Right lung (tissue), 5 donors: ENCODE data around the gene HERC2. TPM values are rescaled to one million over a fixed set of nuclear protein-coding genes. Genes with fewer than 3 reads are reported as not detected.

Source experiments
- DNase-seq, 2 donors: peaks; one replicate each; pipeline ENCODE4 v3.0.0-alpha.2; 2013
- polyA plus RNA-seq, 5 donors: library from polyadenylated mRNA; unstranded; fragments of 120-200 nt; gene quantifications; one replicate each; pipeline versions ENCODE4 v1.2.1 to v1.2.3, GENCODE V29; 2013; ENCODE audit warnings: inconsistent platforms in 1 of 5, low replicate concordance in 1 of 5; ENCODE audit not compliant: insufficient read length in 5 of 5, insufficient read depth in 1 of 5

The HERC2 gene
- polyA plus RNA-seq, 5 donors, result 44.8 to 60.7 (median 54.1) TPM

GRCh38 chr15:28115871-28116270 lies 206.1 kb downstream of the HERC2 start:
- no peak for DNase-seq

DNA sequence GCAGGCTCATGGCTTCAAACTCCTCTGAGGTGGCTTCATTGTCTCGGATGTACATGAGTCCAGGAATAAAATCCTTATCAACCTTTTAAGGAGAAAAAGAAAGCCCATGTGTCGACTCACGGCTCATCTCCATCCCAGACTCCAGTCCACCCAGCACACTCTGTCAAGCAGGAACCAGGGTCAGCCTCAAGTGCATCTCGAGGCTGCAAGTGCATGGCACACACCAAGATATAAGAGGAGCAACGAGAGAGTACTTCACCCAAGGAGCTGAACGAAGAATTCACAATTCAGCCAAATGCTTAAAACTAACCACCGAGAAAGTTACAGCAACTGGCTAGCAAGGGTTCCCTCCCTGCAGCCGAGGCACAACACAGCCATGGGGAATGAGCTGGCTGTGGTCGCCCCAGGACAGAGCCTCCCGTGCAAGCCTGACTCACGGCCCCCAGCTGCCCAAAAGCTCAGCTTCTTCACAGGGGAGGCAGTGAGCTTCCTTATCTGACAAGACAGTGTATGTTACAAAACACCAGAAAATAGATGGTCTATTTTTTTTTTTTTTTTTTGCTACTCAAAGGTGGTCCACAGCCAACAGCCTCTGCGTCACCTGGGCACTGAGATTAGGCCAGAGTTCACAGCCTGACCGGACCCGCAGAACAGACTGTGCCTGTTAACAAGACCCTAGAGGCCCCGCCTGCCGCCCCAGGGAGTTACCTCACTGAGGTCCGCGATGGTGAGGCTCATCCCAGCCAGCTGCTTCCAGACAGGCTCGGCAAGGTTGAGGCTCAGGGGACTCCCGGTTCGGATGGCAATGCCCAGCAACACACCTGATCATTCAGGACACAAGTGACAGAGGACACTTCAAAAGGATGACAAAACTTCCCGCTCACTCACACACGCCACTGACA lies 207.0 kb downstream of the HERC2 start:
- DNase-seq, result no peak

GRCh38 chr15:28114114-28114455 lies 207.9 kb downstream of the HERC2 start:
- no peak for DNase-seq

GRCh38 chr15:28113394-28114113 lies 208.4 kb downstream of the HERC2 start:
- no peak for DNase-seq

GRCh38 chr15:28112962-28113361 lies 209.0 kb downstream of the HERC2 start:
- no peak for DNase-seq

DNA sequence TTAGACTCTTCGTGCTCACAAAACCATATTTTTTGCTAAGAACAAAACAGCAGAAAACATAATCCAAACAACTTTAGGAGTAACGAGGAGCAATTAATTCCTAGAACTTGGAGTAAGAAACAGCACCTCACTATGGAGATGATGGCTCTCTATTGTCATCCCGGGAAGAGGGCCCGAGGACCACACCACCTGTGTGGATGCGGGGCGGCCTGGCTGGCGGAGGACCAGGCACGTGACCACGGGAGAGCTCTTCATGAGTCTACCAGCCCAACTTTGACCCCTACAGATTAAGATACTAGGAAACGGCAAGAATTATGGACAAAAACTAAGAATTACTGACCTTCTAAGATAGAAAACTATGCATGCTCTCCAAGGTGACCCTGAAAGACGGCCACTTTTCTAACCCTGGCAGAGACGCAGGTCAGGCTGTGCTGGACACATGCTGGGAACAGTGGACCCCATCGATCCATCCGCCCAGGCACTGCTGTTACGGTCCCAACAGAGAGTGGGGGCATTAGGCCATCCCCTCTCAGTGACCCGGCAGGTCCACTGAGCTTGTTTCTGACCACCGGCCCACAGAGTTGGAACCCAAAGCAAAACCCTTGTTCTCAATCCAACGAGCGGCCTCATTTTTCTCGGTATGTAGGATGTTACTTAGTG lies 209.7 kb downstream of the HERC2 start:
- no peak for DNase-seq

- no peak for DNase-seq
These were observed 210.4 kb downstream of the HERC2 start for GRCh38 chr15:28111543-28111942.

DNA sequence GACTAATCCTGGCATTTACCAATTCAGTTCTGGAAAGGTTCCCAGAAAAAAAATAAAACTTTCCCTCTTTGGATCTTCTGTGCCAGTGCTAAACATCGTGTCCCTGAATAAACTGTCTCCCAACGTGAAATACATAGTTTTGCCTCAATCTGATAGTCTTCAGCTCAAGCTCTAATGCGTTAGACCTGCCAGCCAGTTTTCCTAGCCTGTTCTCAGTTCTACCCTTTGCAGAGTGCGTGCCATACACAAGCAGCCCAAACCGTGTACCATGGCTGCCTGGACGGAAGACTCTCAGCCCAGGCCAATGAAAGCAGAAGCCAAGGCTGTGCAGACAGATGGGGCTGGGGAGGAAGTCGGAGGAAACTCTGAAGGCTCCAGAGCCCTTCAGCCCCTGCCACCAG lies 211.5 kb downstream of the HERC2 start:
- no peak for DNase-seq

GRCh38 chr15:28109626-28110455 lies 212.1 kb downstream of the HERC2 start:
- DNase-seq, result no peak

DNA sequence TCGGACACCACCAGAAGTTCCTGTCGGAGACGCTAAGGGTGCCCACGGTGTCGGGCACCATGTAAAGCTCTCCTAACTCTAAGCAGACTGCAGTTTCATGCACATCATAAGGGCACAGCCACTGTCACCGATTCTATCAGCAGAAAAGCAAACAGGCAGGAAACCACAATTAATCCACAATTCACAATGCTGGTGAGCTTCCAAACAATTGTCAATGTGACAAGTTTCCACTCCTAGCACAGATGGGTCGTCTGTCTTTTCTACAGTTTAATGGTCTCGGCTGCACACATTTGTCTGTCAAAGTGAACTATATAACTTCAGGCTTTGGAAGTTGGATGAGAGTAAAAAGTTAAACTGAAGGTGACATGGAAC lies 214.1 kb downstream of the HERC2 start:
- DNase-seq, result no peak

DNA sequence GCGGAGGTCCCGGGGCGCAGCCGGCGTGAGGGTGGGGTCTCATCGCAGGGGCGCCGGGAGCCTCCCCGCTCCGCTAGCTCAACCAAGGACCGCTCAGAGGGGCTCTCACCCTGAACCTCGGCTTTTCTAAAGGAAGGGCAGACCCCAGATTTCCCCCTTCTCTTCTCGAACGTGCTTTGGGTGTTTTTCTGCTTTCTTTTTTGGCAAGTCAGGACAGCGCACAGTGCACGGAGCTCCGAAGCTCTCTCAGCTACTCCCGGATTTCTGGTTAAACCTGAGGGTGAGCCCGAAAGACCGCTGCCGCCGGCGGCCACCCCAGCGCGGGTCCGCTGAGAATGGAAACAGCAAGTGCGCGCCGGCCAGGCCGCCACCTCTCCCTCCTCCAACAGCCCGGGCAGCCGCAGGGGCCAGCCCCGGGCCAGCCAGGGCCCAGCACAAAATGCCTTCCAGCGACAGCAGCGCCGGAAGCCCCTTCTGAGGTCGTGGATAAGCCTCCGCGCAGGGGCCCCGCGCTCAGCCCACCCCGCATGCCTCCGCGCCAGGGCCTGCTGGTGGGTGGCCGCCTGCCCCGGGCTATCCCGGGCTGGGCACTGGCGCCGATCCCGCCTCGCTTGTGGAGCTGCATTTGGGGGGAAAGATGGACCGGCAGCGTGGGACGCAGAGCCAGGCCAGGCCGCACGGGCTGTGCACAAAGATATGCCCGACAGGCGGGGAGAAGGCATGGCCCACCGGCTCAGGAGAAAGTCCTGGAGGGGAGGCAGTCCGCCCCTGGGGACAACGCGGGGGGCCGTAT lies 214.7 kb downstream of the HERC2 start:
- DNase-seq, result no peak

DNA sequence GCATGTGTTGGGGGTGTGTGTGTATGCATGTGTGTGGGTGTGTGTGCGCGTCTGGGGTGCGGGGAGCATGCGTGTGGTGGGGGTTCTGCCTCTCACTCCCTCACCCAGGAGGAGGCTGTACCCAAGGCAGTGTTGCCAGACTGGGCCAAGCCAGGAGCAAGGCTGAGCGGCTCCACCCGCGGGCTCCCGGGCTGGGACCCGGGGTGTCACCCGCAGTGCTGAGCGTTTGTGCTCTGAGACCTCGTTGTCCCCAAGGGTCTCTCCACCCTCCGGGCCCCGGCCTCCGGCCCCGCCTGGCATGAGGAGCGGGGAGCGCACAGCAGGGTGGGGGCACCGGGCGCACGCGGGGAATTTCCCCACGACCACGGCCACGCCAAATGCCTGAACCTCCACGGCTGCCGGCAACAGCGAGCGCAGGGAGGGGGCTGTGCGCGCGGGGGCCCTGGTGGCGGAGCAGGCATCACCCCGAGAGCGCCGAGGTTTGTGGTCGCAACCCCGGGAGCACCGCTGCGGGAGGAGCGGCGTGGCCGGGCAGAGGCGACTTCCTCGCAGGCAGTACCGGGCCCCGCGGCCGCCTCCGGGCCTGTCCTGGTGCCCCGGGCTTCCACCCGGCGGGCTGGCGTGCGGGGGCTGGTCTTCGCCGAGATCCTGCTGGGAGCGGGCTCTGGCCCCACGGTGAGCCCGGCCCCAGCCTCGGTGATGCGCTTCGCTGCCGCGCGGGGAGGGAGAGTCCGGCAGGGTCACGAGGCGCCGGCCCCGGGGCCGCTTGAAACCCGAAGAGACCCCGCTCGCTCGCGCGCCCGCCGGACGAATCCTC lies 215.5 kb downstream of the HERC2 start:
- no peak for DNase-seq

DNA sequence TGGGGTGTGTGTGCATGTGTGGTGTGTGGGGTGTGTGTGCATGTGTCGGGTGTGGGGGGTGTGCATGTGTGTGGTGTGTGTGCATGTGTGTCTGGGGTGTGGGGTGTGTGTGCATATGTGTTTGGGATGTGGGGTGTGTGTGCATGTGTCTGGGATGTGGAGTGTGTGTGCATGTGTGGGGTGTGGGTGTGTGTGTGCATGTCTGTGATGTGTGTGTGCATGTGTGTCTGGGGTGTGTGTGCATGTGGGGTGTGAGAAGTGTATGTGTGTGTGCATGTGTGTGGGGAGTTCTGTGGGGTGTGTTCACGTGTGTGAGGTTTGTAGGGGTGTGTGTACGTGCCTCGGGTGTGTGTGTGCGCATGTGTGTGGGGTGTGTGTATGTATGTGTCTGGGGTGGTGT lies 216.2 kb downstream of the HERC2 start:
- DNase-seq, result no peak

DNA sequence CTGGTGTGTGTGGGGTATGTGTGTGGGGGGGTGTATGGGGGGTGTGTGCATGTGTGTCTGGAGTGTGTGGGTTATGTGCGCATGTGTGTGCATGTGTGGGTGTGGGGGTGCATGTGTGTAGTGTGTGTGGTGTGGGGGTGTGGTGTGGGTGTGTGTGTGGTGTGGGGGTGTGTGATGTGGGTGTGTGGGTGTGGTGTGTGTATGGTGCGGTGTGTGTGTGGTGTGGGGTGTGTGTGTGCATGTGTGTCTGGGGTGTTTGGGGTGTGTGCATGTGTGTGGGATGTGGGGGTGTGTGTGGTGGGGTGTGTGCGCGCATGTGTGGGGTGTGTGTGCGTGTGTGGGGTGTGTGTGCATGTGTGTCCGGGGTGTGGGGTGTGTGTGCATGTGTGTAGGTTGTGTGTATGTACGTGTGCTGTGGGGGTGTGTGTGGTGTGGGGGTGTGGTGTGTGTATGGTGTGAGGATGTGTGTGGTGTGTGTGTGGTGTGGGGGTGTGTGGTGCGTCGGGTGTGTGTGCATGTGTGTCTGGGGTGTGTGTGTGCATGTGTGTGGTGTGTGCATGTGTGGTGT lies 216.7 kb downstream of the HERC2 start:
- DNase-seq, result no peak

DNA sequence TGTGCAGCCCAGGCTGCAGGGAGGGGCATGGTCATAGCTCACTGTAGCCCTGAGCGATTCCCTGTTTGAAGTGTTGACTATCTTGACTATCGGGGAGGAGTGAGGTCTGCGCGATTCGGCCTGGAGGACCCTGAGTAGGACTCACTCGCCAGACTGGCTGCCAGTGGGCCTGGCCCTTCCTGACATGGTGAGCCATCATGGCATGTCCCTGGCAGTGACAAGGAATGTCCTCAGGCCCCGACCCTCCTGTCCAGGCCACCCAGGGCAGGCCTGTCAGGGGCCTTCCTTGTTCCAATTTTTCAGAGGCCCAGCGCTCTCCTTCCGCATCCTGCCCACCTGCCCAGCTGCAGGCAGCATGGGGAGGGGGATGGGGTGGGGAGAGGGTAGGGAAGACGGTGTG lies 217.7 kb downstream of the HERC2 start:
- DNase-seq, result no peak

DNA sequence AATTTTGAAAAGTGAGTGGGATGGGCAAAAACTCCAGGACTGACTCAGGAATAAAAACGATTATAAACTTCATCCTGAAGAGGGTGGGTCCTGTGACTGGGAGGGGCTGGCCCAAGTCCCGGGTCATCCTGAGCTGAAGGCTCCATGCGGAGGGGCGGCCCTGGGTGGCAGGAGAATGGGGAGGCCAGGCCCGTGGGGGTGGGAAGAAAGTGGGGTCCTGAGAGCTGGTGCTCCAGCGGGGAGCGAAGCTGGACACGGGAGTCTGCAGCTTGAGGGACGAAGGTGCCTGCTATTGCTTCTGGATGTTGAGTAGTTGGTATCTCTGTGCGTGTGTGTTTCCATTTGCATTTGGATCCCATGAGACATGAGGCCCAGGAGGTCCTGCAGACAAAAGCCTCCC lies 218.1 kb downstream of the HERC2 start:
- no peak for DNase-seq

DNA sequence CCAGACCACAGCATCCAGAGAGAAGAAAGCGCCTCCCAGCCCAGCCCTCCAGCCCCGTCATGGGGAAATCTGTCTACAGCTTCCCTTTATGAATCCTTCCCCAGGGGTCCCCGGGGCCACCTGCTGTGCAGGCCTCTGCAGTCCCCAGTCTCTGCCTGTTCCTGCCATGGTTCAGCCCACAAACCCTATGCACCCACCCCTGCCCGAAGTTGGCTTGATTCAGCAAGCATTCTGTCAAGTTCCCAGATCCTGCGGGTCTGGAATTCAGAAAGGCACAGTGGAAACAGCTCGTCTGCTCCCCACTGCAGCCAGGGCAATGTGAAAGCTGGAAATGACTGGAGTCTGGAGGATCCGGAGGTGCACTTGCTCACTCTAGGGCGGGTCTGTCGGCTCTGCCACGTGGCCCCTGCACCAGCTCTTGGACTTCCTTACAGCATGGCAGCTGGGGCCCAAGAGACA lies 220.0 kb downstream of the HERC2 start:
- DNase-seq, result no peak

DNA sequence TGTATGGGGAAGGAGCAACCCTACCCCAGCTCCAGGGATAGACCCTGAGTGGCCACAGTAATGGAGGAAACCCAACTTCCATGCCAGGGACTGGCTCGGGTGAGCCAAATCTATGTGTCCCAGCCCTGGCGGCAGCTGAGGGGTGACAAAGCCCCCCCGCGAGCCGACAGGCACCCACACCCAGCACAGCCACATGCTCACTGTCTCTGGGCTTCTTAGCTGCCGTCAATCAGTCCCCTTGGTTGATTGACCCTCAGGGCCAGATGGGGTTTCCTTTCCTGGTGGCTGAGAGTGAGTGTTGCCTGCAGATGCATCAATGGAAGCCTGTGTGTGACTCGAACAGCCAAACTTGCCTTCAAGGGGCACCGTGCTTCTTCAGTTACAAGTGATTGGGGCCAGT lies 220.8 kb downstream of the HERC2 start:
- no peak for DNase-seq

DNA sequence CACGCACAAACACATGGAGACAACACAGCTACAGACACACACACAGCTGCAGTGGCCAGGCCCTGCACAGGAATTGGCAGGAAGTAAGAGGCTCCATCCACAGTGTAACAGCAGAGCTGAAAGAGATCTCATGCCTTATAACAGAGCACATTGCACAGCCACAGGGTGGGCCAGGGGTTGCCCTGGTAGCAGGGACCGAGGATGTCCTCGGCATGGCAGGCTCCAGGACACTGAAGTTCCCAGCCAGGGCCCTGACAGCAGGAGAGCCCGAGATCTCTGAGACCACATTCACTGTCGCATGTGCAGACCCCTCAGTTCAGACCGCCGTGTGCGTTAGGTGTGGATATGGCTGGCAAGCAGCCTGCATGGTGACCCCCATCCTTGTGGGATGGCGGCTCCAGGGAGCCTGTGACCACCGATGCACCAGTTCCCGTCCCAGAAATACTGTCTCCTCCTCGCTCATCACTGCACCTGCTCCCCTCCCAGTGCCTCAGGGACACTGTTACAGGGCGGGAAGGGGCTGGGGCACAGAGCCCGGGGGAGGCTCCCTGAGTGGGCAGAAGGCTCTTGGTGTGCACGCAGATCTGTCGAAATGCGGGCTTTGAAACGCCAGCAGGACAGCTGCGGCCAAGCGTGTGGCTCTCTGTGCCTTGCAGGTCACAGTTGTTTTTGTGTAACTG lies 221.3 kb downstream of the HERC2 start:
- DNase-seq, result no peak
